HAP-1 (cell line): ENCODE measurements around the gene COBL.

Experiments used
- DNase-seq, 2 experiments: peaks; one replicate each; pipeline ENCODE4 v3.0.0-alpha.2; 2016 to 2020; ENCODE audit warnings: low spot score in 2 of 2
- H3K27me3 ChIP-seq: fragments of 250-450 bp; sonication (Bioruptor Pico); 2 replicates; pipeline ENCODE4 v1.5.1; 2020; ENCODE audit warnings: low read depth, mild to moderate bottlenecking, moderate library complexity
- H3K36me3 ChIP-seq: fragments of 250-450 bp; sonication (Bioruptor Pico); replicated peaks from 2 replicates; pipeline ENCODE4 v1.5.1; 2020; ENCODE audit warnings: mild to moderate bottlenecking
- H3K4me1 ChIP-seq: fragments of 250-450 bp; sonication (Bioruptor Pico); 2 replicates; pipeline ENCODE4 v1.5.1; 2020; ENCODE audit warnings: mild to moderate bottlenecking
- H3K4me3 ChIP-seq: fragments of 250-450 bp; sonication (Bioruptor Pico); 2 replicates; pipeline ENCODE4 v1.5.1; 2020; ENCODE audit warnings: mild to moderate bottlenecking, moderate library complexity
- H3K9me3 ChIP-seq: fragments of 250-450 bp; sonication (Bioruptor Pico); 2 replicates; pipeline ENCODE4 v1.5.1; 2020; ENCODE audit warnings: mild to moderate bottlenecking, moderate library complexity
- in situ Hi-C: fragments of 300-500 bp; cut with MboI; formaldehyde crosslinking; loops from 3 replicates; pipeline ENCODE4 v1.14.3; 2020; ENCODE audit warnings: low sequenced_read_pairs, inconsistent platforms, mixed read lengths

Gene COBL

DNA sequence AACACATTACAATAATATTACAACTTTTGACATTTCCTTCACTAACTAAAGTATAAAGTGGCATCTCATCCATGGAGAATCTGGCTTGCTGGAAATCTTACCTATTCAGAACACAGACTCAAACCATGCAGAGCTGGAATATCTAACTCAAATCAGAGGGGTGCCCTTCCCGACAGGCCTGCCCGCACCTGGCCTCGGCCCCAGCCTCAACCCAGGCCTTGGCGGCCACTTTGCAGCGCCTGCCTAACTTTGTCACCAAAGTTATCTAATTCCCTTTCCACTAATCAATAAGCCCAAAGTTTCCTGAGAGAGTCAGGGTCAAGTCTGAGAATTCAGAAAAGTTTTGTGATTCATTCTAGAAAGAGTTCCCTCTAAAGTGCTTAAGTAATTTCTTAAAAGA, 212.9 kb downstream of the COBL start:
- H3K36me3 ChIP-seq: no peaks in the 10 kb centered on the region; the same call in 1 of the 2 replicates
- no peaks in the 10 kb centered on the region for H3K4me1 ChIP-seq
- no peak overlapping the region for H3K4me3 ChIP-seq
- H3K27me3 ChIP-seq: no peaks in the 10 kb centered on the region
- no peak for DNase-seq
- in situ Hi-C loops: no loop called here
- H3K9me3 ChIP-seq: peaks cover under 1% of the 10 kb centered on the region; the same call in 1 of the 2 replicates

DNA sequence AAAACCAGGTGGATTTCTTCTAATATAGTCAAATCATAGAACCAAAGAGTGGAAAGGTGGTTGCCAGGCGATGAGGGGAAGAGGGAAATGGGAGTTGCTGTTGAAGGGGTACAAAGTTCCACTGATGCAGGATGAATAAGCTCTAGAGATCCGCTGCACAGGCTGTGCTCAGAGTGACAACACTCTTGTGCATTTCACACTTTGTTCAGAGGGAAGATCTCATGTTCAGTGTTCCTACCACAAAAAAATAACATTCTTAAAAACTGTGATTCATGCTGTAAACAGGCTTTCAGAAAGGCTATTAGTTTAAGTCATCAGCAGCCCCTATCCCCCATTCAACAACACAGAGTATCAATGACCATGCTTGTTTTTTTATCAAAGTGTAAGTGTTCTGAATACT, 213.8 kb downstream of the COBL start:
- in situ Hi-C loops: no loop called here

GRCh38 chr7:51101111-51101757, 215.4 kb downstream of the COBL start:
- H3K9me3 ChIP-seq: peaks cover 3% of the 10 kb centered on the region; the same call in 1 of the 2 replicates
- H3K27me3 ChIP-seq: no peaks in the 10 kb centered on the region
- no peaks in the 10 kb centered on the region; the same call in 1 of the 2 replicates for H3K36me3 ChIP-seq
- in situ Hi-C loops: no loop called here
- H3K4me1 ChIP-seq: peaks cover 5% of the 10 kb centered on the region; the same call in 1 of the 2 replicates
- no peak for DNase-seq
- H3K4me3 ChIP-seq: no peak overlapping the region

More for the DNA sequence above, 213.8 kb downstream of the COBL start:
- H3K36me3 ChIP-seq: no peaks in the 10 kb centered on the region; the same call in 1 of the 2 replicates
- no peak for DNase-seq
- no peaks in the 10 kb centered on the region for H3K27me3 ChIP-seq
- H3K4me1 ChIP-seq: no peaks in the 10 kb centered on the region
- peaks cover 3% of the 10 kb centered on the region; the same call in 1 of the 2 replicates for H3K9me3 ChIP-seq
- H3K4me3 ChIP-seq: no peak overlapping the region

- in situ Hi-C loops: no loop called here
- peaks cover 4% of the 10 kb centered on the region; the same call in 1 of the 2 replicates for H3K9me3 ChIP-seq
- H3K4me3 ChIP-seq: no peak overlapping the region
- no peak for DNase-seq
- H3K27me3 ChIP-seq: no peaks in the 10 kb centered on the region
- H3K4me1 ChIP-seq: no peaks in the 10 kb centered on the region
- no peaks in the 10 kb centered on the region for H3K36me3 ChIP-seq
Observed at GRCh38 chr7:51090411-51090810, 226.2 kb downstream of the COBL start.

DNA sequence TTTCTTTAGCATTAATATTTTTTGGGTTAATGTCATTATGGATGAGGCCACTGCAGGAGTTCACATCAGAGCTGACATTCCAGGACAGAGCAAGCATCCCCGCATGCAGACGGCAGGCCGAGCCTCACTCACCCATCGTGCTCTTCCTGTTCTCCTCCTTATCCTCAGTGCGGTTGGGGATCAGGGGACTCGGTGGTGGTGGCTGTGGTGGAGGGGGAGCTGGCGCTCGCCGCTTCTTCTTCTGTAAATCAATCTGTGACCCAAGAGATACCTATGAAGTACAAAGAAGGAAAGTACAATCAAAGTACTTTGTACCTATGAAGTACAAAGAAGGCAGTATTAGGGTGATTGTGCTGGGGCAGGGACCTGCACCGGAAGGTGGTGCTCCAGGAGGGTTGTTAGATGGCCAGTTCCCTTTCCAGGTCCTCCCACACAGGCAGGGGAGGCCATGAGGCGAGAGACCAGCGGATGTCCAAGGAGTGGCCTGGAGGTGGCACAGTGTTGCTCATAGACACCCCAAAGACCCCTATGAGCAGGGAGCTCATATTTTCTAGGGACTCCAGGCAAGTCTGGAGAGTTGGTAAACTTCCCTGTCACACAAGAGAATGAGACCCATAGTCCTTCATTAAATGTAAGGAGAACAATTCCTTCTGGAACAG, 231.4 kb downstream of the COBL start:
- Histone ChIP-seq H3K4me3 (no peak overlapping the region), H3K9me3 (no peaks in the 10 kb centered on the region), H3K4me1 (peaks cover 9% of the 10 kb centered on the region), H3K36me3 (no peaks in the 10 kb centered on the region), H3K27me3 (no peaks in the 10 kb centered on the region)
- in situ Hi-C loops: no loop called here
- DNase-seq: no peak

- Histone ChIP-seq H3K36me3 (no peaks in the 10 kb centered on the region), H3K27me3 (no peaks in the 10 kb centered on the region), H3K4me3 (no peak overlapping the region), H3K9me3 (no peaks in the 10 kb centered on the region), H3K4me1 (peaks cover 14% of the 10 kb centered on the region)
- no peak for DNase-seq
- in situ Hi-C loops: no loop called here
Observed at GRCh38 chr7:51084121-51084520, 232.5 kb downstream of the COBL start.

DNA sequence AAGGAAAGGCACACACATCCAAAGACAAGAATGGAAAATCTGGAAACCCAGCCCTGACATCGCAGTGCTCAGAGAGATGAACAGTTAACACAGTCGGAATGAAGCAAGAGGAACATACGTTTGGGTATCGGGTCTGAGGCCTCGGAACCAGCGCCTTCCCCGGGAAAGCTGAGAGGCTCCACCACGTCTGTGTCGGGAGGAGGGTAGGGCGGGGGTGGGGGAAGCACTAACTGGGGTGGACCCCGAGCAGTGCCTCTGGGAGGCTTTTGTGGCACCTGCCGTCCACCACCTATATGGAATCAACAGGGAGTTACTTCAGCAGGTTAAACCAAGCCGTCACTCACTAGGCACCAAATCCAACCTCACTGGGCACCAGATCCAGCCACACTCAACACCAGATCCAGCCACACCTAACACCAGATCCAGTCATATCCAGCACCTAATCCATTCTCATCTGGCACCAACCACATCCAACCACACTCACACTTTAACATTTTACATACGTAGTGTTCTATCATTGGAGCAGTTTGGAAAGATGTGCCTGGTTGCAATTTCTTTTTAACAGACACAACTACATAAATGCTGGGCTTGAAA, 233.6 kb downstream of the COBL start:
- no peak overlapping the region for H3K4me3 ChIP-seq
- in situ Hi-C loops: no loop called here
- peaks cover 14% of the 10 kb centered on the region for H3K4me1 ChIP-seq
- no peaks in the 10 kb centered on the region for H3K36me3 ChIP-seq
- no peaks in the 10 kb centered on the region for H3K9me3 ChIP-seq
- DNase-seq: no peak
- no peaks in the 10 kb centered on the region for H3K27me3 ChIP-seq

DNA sequence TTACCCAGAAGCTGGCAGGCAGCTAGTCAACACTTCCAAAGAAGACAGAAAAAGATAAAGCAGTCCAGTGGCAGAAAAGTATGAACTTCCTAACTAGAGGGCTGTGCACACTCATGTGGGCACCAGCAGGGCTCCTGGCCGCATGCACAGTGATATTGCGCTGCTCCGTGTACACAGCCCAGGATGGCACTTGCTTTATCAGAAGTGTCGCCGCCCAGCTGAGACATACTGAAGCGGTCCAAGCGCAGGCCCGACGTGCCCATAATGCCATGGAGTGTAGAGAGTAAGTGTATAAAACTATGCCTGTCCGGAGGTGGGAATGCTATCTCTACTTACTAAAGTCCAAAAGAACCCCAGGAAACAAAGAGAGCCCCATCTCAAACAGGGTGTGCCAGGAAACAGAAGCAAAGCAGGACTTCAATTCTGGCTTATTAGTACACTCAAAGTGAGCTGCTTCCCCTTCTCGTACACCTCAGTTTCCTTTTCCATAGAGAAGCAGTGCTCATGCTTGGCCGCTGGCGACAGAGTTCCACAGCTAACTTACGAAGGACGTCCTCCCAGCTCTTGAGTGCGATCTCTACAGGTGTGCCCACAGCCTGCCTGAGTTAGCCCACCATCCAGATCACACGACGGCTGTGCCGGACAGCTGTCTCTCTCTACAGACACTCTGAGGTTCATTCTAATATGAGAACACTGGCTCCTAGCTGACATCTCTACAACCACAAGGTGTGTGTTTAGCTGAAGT, 234.3 kb downstream of the COBL start:
- H3K4me3 ChIP-seq: no peak overlapping the region
- no peaks in the 10 kb centered on the region for H3K9me3 ChIP-seq
- in situ Hi-C loops: no loop called here
- H3K4me1 ChIP-seq: peaks cover 14% of the 10 kb centered on the region
- no peaks in the 10 kb centered on the region for H3K36me3 ChIP-seq
- H3K27me3 ChIP-seq: no peaks in the 10 kb centered on the region
- DNase-seq: no peak

- in situ Hi-C loops: no loop called here
- DNase-seq: no peak
- Histone ChIP-seq H3K4me1 (peaks cover 14% of the 10 kb centered on the region), H3K4me3 (no peak overlapping the region), H3K27me3 (no peaks in the 10 kb centered on the region), H3K36me3 (no peaks in the 10 kb centered on the region), H3K9me3 (no peaks in the 10 kb centered on the region)
Observed at GRCh38 chr7:51081270-51081890, 235.2 kb downstream of the COBL start.

DNA sequence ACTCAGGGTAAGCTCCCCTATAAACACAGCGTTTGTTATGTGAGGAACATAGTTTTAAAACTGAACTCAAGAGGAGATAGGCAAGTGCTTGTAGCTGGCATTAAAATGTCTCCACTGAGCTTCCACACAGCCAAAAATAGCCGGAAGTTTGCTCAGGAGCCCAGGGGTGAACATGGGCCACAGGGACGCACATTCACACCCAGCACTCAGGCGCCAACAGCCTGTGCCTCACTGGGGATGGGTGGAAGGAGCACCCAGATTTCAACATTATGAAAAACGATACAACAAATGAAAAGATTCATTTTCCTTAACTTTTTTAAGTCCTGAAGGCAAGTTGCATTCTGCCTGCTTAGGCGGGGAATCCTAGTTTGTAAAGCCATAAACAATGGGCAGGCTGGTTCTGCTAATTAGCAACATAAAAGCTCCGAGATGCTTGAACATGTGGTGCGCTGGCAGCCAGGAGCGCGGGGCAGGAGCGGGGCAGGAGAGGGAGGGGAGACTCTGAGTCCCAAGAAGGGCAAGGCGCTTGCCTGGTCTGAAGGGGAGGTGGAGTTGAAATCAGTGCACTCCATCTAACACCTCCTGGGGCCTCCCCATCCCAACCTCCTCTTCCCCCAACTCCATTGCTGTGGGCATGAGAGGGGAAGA, 235.9 kb downstream of the COBL start:
- Histone ChIP-seq H3K36me3 (no peaks in the 10 kb centered on the region), H3K4me3 (no peak overlapping the region), H3K27me3 (no peaks in the 10 kb centered on the region), H3K4me1 (peaks cover 14% of the 10 kb centered on the region), H3K9me3 (no peaks in the 10 kb centered on the region)
- in situ Hi-C loops: no loop called here
- peak; percentile 83 to 87 for DNase-seq

GRCh38 chr7:51080216-51080615, 236.4 kb downstream of the COBL start:
- H3K4me3 ChIP-seq: no peak overlapping the region
- H3K27me3 ChIP-seq: no peaks in the 10 kb centered on the region
- no peaks in the 10 kb centered on the region for H3K9me3 ChIP-seq
- H3K36me3 ChIP-seq: no peaks in the 10 kb centered on the region
- peaks cover 14% of the 10 kb centered on the region for H3K4me1 ChIP-seq
- peak; percentile 13 to 58 for DNase-seq
- in situ Hi-C loops: no loop called here

GRCh38 chr7:51079494-51079893, 237.1 kb downstream of the COBL start:
- Histone ChIP-seq H3K36me3 (no peaks in the 10 kb centered on the region), H3K27me3 (no peaks in the 10 kb centered on the region), H3K9me3 (no peaks in the 10 kb centered on the region), H3K4me3 (no peak overlapping the region), H3K4me1 (peaks cover 14% of the 10 kb centered on the region)
- in situ Hi-C loops: no loop called here
- DNase-seq: no peak

GRCh38 chr7:51078653-51079052, 238.0 kb downstream of the COBL start:
- in situ Hi-C loops: no loop called here
- H3K4me3 ChIP-seq: no peak overlapping the region

More at GRCh38 chr7:51078653-51079052, 238.0 kb downstream of the COBL start:
- Histone ChIP-seq H3K36me3 (no peaks in the 10 kb centered on the region), H3K9me3 (no peaks in the 10 kb centered on the region), H3K4me1 (peaks cover 14% of the 10 kb centered on the region), H3K27me3 (no peaks in the 10 kb centered on the region)
- DNase-seq: no peak
